Stimulated activated CD4-positive, alpha-beta T cell treated with anti-CD3 and anti-CD28 coated beads, Interleukin-1b, Interleukin-23, amount 100 ng/mL, for 48 hours (primary cell): Measurements from ENCODE around the gene MID1.
"Not testable (repeated sequence)": the region's sequence is repeated elsewhere in the genome, so short reads cannot be mapped to it uniquely, and the experiment has no call there.

ENCODE experiments used
- DNase-seq: peaks from one replicate; pipeline ENCODE4 v3.0.0-alpha.2; 2020

MID1 gene

DNA sequence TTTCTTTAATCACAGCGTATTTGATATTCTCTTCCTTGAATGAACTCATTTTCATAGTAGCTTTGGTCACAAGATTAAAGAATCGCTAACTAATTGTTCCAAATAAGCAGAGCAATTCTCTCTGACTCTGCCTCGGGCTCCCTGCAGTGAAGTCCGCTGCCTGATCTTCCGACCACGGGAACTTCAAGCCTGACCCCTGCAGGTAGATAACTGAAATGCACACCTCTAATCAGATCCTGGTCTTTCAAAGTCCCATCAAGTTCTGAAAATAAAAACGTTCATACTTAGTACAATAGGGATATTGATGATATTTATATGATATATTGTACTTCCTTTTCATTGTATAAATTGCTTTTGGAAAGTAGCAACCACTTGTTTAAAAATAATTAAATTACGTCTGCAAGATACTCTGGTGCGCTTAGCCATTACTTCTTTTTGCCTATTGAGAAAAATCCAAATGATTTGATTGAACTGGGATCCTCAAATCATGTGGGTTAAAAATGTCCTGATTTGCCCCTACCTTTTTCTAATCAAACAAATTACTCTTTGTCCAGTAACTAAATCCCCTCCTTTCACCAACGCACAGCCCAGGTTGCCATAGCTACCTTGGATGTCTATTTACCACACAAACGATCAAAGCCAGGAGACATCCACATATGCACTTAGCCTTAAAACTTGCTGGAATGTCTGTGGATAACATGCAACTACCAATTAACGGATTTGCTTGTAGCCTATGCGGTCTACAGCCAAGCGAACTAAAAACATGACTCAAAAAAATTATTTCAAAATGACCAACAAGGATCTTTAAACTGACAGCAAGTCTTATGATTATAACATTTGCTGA, 4.2 kb downstream of the MID1 start:
- no peak for DNase-seq

DNA sequence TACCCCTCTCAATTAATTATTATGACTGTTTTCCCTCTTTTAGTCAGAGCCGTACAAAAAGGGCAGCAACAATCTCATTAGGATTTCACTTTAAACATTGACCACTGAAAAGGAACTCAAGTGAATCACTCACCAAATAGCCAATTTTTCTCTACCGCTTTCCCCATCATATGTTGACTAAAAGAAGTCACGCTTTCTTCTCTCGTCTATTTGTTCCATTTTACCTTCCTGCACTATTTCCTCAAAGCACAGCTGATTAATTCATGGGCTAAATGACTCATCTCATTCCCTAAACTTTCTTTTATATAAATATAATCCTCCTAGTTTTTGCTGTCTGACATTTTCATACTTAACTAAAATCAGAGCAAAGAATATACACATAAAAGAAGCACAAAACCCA, 8.2 kb downstream of the MID1 start:
- DNase-seq: no peak

DNA sequence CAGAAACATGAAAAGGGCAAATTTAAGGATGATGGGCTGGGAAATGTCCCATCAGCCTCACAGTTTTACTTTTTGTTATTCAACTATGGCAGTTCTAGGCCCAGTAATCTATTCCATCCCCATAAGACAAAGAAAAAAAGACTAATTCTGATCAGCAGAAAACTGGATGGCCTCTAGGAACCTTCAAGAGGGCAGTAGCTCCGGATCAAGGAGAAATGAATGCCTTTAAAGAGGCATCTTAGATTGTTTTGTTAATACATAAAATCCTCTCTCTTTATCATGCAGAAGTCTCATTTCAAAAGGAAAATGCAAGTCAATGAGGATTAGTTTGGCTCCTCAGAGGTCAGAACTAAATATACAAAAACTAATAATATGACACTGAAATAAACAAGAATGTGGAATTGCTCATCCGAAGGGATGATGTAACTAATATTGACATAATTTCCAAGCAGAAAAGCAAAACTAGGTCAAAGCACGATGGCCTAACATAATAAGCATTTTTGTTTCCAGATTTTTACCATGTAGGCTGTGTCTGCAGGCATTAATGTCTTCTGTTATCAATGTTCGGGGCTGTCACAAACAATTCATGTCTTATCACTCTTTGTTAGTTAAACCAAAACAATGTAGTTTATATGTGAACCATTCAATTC, 8.8 kb downstream of the MID1 start:
- no peak for DNase-seq

DNA sequence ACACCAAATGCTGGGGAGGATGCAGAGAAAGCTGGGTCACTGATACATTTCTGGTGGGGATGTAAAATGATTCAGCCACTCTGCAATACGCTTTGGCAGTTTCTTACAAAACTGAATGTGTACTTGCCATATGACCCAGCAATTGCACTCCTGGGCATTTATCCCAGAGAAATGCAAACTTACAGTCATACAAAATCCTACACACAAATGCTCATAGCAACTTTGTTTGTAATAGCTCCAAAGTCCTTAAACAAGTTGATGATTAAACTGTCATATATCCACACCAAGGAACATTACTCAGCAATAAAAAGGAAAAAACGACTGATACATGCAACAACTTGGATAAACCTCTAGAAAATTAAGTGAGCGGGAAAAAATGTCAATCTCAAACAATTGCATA, 12.3 kb downstream of the MID1 start:
- DNase-seq: no peak

DNA sequence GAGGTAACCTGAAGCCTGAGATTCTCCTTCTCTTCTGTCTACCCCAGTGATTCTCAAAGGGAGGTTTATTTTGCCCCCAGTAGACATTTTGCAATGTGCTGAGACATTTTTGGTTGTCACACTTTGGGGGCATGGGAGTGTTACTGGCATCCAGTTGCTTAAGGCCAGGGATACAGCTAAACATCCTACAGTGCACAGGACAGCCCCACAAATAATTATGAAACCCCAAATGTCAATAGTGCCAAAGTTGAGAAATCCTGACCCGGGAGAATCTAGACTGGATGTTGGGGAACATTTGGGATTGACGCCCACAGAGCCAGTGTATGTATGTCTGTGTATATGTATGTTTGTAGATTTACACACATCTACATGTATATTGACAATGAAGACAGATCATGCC, 13.2 kb downstream of the MID1 start:
- DNase-seq: no peak

DNA sequence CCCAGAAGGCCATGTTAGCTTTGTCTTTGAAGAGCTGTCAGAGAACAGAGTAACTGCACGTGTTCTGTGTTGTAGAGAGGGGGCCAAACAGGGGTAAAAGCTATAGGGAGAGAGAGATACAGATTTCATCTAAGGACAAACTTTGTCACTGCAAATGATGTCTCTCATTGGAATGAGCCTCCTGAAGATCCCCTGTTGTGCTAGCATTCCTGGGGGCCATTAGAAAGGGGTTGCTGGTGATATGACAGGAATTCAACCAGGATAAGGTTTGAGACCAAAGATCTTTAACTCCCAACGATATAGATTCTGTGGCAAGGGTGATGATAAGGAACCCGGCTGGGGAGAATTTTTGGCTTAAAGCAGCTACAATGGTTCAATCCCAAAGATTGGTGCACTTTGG, 16.8 kb downstream of the MID1 start:
- no peak for DNase-seq

DNA sequence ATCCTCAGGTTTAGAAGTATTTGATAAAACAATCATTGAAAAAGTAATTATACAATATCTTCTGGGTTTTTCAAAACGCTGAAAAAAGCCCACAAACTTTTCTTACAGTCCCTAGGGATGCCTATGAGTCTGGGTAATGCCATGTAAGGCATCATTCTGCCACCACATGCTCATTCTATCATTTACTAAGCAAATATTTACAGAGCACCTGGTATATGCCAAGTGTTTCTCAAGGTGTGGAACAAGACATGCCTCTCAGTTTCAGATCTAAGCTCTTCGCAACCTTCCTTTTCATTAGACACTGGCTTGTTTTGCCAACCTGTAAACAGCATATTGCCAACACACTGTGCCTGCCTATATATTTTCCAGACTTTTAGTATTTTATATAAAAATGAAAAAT, 17.7 kb downstream of the MID1 start:
- DNase-seq: no peak

DNA sequence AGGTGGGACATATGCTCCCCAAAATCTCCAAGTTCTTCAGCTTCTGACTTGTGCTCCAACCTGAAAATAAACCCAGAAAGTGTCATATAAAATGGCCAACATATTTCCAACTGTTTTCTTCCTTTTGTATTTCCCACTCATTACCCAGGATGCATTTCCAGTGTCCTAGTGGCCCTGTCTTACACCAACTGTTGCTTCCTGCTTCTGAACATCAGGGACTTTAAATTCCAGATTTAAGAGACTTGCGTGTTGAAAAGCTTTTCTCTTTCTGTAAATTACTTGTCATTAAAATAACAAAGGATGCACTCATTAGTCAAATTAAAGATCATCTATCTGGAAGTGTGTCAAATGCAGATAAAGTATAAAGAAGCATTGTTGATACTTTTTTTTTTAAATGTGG, 19.9 kb downstream of the MID1 start:
- no peak for DNase-seq

DNA sequence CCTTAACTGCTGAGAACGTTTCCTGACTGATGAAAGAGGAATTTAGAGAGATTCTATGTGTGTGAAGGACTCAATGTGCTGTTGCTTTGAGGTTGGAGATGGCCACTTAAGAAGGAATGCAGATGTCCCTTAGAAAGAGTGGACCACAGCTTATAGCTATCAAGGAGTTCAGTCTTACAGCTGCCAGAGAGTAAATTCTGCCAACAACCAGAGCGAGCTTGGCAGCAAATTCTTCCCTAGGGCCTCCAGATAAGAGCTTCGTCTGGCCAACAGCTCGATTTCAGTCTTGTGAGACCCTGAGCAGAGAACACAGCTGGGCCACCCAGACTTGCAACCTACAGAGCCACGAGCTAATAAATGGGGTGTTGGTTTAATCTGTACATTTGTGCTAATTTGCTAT, 21.8 kb downstream of the MID1 start:
- DNase-seq: no peak

DNA sequence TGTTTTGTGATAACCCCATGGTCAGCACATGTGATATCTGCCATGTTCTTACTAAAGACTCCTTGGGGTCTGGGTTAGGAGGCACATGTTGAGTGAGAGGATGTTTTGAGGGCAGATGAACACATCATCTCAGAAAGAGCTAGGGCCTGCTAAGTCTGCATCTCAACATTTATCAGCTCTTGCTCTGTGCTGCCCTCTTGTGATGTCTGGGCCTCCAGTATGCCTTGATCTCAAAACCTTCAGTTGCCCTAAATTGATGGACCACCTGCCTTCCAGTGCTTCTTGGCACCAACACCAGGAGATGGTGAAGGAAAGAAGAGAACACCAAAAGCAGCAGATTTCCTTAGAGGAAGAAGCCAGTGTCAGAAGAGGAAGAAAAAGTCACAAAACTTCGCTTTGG, 22.5 kb downstream of the MID1 start:
- no peak for DNase-seq

DNA sequence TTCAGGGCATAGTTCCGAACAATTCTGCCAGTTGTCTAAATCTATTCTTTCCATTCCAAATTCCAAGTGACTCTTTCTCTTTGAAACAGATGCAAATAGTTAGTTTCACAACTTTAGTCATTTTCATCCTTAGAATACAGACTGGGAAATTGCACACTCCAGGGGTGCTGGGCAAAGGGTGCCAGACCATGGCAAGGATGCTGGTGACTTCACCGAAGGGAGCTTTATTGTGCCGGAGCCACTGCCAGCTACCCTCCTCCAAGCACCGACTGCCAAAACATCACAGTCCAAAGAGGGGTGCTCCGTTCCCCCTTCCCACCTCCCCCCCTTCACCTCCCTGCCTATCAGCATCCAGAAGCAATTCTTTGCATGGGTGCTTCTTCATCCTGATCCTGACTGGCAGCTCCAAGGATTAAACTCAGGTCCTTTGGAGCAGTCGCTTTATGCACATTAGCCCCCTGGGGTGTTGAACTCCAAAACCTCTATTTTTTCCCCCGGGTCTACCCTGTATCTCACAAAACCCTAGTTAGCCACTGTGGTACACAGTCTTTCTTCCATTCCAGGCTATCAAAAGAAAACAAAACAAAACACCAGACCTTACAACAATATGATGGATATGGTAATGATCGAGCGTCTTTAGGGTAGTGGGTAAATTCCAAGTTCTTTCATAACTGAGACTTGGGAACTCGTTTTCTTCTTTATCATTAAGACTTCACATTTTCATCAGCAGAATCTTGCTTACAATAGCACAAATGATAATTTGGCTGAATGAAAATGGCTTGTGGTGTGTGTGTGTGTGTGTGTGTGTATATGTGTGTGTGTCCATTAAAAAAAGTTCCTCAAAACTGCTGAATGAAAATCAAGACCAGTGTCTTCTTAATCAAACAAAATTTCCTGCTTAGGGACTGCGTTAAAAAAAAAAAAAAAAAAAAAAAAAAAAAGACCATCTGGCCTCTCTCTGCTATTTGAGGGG, 28.7 kb downstream of the MID1 start:
- DNase-seq: no peak

DNA sequence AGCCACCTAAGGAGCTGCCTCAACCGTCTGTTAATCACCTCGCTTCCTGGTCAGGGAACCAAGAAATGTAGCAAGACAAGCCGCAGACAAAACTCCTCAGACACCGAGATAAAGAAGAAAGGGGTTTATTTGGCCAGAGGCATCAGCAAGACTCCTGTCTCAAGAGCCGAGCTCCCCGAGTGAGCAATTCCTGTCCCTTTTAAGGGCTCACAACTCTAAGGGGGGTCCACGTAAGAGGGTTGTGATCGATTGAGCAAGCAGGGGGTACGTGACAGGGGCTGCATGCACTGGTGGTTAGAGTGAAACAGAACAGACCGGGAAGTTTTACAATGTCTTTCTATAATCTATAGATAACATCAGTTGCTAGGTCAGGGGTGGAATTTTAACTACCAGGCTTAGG, 30.6 kb downstream of the MID1 start:
- DNase-seq: not testable (repeated sequence)

DNA sequence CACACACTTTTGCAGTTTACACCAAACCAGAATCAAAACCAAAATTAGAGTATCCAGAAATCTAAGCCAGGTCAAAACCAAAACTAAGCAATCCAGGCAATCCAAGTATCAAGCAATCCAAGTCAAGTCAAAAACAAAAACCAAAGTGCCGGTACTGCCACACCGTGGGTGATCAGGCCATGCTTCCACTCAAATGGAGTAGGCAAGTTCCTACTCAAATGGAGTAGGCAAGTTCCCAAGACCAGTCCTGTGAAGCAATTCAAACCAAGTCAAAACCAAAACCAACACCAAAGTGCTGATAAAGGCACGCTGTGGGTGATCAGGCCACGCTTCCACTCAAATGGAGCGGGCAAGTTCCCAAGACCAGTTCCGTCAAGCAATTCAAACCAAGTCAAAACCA, 31.3 kb downstream of the MID1 start:
- no peak for DNase-seq

DNA sequence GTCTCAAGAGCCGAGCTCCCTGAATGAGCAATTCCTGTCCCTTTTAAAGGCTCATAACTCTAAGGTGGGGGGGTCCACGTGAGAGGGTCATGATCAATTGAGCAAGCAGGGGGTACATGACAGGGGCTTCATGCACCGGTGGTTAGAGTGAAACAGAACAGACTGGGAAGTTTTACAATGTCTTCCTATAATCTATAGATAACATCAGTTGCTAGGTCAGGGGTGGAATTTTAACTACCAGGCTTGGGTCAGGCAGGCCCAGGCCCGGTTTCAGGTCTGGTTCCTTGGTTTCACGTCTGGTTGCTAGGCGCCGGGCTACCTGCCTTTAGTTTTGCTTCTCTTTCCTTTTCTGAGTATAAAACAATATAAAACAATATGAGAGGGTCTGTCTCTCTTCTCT, 35.5 kb downstream of the MID1 start:
- not testable (repeated sequence) for DNase-seq

DNA sequence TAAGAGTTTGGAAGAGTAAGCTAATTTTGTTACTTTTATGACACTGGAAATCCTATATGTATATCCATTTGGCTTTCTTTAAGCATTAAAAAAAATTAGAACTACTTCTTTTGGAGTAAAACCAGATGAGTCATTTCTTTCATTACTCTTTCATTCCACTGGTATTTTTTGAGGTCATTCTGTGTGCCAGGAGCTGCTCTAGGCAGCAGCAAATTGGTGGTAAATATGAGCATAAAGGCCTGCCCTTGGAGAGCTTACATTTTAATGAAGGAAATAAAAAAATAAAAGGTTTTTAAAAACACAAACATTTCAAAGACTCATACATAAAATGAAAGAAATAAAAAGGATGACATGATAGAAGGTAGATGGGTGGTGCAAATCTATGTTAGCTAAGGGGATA, 37.4 kb downstream of the MID1 start:
- DNase-seq: no peak

DNA sequence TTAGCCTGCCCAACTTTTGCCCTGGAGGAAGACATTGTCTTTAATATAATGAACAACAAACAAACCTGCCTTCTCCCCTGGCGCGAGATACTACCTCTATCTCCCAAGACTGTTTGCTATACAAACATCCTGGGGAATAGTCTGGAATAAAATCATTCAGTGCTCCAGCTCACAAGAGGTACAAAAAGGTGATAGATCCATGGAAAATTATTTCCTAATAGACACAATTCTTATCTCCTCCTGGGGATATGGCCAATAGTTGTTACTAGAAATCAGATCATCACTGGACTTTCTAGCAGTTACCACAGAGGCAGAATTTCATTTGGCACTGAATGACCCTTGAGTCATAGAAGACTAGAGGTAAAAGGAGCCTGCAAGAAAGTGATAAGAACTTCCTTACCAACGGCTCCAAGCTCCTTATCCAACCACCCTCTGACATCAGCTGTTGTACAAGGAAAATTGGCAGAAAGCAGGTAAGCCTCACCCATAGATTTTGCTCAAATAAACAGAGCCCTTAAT, 38.1 kb downstream of the MID1 start:
- no peak for DNase-seq

DNA sequence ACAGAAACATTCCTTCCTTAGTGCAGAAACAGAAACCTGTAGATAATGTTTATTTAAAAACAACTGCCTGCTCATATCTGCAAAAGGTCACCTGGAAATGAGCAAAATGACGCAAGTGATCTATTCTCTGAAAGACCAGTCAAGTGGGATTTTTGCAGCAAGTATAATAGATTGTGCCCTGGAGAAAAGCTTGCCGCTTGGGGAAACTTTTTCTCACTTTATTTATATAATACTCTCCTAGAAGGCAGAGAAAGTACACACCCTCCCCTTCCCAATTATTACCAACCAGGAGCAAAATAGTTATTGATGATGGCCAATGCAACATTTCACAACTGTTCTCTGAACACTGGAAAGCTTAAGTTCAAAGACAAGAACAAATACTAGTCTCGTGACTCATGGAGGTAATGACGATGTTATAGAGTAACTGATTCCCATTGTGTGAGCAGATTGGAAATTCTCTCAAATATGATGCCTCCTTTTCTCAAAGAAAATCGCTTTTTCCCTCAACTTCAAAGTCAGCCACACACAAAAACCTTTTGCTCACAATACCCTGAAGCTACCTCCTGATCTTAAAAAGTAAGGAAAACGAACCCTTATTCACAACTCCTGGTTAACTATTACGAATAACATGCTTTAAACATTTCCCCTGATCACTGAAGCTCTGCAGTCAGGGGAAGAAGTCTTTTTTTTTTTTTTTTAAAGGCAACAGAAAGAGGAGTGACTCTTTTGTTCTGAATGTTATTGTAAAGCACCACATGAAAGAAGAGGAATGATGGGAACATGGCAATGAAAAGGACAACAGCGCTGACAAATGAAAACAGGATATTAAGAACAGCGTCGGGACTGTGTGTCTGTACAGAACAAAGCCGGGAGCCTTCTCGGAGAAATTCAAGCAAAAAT, 41.0 kb downstream of the MID1 start:
- no peak for DNase-seq

DNA sequence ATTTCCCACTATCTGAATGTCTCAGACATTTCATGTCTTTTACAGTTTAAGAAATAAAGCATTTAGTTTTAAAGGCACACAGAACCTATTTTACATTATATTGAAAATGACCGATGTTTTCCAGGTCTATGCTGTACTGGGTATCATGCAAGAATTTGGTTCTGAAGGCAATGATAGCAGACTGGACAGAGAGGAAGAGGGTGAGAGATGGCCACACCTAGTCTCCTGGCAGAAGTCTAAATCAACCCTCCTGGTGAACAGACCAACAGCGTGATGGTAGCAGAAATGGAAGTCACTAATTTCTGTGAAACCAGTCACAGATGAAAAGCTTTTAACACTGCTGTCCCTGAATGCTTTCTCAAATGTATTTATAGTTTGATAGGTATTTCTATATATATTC, 41.9 kb downstream of the MID1 start:
- DNase-seq: no peak

DNA sequence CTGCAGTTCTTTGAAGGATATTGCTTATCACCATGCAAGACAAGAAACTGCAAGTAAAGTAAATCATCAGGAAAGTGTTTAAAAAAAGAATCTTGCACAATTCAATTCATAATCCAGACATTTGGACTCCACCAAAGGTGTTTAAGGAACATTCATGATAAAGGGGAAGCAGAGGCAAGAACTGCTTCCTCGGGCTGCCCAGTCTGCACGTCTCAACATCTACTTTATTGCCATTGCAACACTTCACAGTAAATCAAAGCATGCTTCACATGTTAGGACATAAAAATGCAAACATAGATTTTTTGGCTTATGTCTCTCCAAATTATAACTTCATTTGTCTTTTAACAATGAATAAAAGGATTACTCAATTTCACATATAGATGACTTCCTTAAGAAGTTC, 42.5 kb downstream of the MID1 start:
- DNase-seq: no peak

DNA sequence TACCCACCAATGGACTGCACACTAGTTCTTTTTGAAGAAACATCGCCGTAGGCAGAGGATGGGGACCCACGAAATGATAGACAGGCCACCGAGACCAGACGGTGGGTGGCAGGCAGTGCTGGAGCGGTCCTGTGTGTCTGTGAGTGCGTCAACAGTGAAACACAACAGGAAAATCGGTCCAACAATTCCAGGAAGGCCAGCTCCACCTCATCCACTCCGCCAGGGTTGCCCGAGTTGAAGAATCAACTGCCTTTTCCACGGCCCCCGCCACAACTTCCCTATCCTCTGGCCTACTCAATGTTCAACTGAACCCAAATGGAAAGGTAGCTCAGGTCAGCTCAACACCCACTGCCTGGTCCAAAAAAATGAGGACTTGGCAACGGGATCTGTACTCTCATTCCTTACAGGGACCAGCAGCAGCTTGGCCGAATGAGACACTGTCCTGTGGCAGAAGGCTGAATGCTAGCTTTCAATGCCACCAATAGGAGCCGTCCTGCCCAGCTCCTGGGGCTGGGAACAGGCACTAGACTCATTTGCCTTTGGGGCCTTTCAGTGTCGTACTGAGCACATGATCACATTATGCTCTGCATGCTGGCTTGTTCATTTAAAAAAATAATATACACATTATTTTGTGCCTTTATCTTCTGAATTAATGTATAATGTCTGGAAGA, 43.5 kb downstream of the MID1 start:
- no peak for DNase-seq

DNA sequence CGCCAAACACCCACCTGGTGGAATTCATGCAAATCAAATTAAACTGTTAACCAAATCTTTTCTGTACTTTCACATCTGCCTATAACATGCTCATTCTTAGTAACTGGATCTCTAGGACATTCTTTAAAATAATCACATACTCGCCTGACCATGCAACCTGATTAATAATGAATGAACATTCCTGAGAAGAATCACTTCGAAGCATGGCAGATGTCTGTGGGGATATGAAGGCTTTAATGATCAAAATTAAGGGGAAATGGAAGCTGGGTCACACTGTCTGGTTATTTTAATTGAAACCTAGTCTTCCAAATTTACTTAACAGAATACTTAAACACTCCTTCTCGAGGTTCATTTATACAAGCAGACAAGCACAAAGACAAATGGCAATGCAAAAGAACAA, 44.2 kb downstream of the MID1 start:
- DNase-seq: no peak

DNA sequence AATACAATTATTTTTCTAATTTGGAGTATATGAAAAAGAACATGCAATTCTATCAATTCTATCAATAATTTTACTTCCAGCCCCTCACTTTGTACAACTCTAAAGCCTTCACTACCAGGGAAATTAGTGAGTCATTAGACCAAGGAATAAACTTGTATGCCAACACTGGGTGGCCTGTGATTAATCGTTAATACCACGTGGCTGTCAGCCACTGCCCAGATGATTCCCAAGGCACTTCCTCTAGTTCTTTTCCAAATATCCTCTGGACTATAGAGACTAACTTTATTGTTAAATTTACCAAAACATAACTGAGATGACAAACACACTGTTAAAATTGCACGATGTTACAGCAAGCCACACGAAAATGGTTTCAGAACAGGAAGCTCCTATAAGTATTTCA, 45.7 kb downstream of the MID1 start:
- no peak for DNase-seq
